Common myeloid progenitor, CD34-positive (primary cell): ENCODE results near the gene DOK1.

Source experiments
- CTCF ChIA-PET: fragments of 350-600 bp; sonication (Branson Sonifier 250); formaldehyde crosslinking; loops from one replicate; lab custom pipeline; 2021; ENCODE audit warnings: antibody characterized with exemption; lab: Charles Lee
- POLR2A ChIA-PET: fragments of 350-600 bp; sonication (Branson Sonifier 250); formaldehyde crosslinking; loops from one replicate; lab custom pipeline; 2021; ENCODE audit warnings: antibody characterized with exemption; lab: Charles Lee
- DNase-seq, 3 donors: peaks; one replicate each; pipeline versions ENCODE4 v3.0.0 to v3.0.0-alpha.2; 2013
- H3K27ac ChIP-seq, 2 experiments: 1 replicate in 1 of 2; 2 replicates in 1 of 2; pipeline ENCODE4 v1.7.0; 2013; ENCODE audit warnings: inconsistent platforms in 2 of 2, low read length in 2 of 2, mild to moderate bottlenecking in 2 of 2, low read depth in 1 of 2, moderate library complexity in 1 of 2; ENCODE audit not compliant: severe bottlenecking in 2 of 2, insufficient read depth in 1 of 2, poor library complexity in 1 of 2
- H3K27me3 ChIP-seq, 5 experiments: replicated peaks in 2 of 5; 1 replicate in 3 of 5; 2 replicates in 2 of 5; pipeline versions ENCODE4 v1.6.1 to v1.7.0; 2013; ENCODE audit warnings: low read length in 4 of 5, mild to moderate bottlenecking in 2 of 5, moderate library complexity in 2 of 5, inconsistent platforms in 1 of 5; ENCODE audit not compliant: insufficient read depth in 5 of 5, control insufficient read depth in 4 of 5
- H3K36me3 ChIP-seq, 4 experiments: 1 replicate in 2 of 4; 2 replicates in 2 of 4; pipeline versions ENCODE4 v1.6.1 to v1.7.0; 2013; ENCODE audit warnings: low read length in 3 of 4, control low read depth in 1 of 4, mild to moderate bottlenecking in 1 of 4; ENCODE audit not compliant: control insufficient read depth in 4 of 4, insufficient read depth in 4 of 4
- H3K4me1 ChIP-seq, 4 experiments: 1 replicate in 3 of 4; 2 replicates in 1 of 4; pipeline versions ENCODE4 v1.6.1 to v1.7.1; 2013; ENCODE audit warnings: low read length in 3 of 4, mild to moderate bottlenecking in 3 of 4, control low read depth in 1 of 4, inconsistent platforms in 1 of 4, moderate library complexity in 1 of 4; ENCODE audit not compliant: control insufficient read depth in 4 of 4, insufficient read depth in 4 of 4; ENCODE audit errors: control extremely low read depth in 1 of 4
- H3K4me3 ChIP-seq, 7 experiments: 1 replicate in 4 of 7; 2 replicates in 3 of 7; pipeline versions ENCODE4 v1.5.1 to v1.7.0; 2013; ENCODE audit warnings: mild to moderate bottlenecking in 7 of 7, low read length in 6 of 7, moderate library complexity in 6 of 7, inconsistent platforms in 2 of 7, low read depth in 2 of 7, control low read depth in 1 of 7; ENCODE audit not compliant: insufficient read depth in 4 of 7, control insufficient read depth in 1 of 7; ENCODE audit errors: extremely low read depth in 1 of 7
- H3K9me3 ChIP-seq, 5 experiments: 1 replicate in 4 of 5; 2 replicates in 1 of 5; pipeline versions ENCODE4 v1.6.1 to v1.7.1; 2013; ENCODE audit warnings: low read length in 4 of 5, mild to moderate bottlenecking in 2 of 5, inconsistent platforms in 1 of 5, low read depth in 1 of 5, moderate library complexity in 1 of 5; ENCODE audit not compliant: control insufficient read depth in 4 of 5, insufficient read depth in 2 of 5; ENCODE audit errors: control extremely low read depth in 1 of 5
- WGBS: methylation state at CpG from one replicate; pipeline ENCODE4 v1.1.5; 2013; ENCODE audit not compliant: insufficient coverage; 5-methylcytosine and 5-hydroxymethylcytosine counted together

Gene DOK1

DNA sequence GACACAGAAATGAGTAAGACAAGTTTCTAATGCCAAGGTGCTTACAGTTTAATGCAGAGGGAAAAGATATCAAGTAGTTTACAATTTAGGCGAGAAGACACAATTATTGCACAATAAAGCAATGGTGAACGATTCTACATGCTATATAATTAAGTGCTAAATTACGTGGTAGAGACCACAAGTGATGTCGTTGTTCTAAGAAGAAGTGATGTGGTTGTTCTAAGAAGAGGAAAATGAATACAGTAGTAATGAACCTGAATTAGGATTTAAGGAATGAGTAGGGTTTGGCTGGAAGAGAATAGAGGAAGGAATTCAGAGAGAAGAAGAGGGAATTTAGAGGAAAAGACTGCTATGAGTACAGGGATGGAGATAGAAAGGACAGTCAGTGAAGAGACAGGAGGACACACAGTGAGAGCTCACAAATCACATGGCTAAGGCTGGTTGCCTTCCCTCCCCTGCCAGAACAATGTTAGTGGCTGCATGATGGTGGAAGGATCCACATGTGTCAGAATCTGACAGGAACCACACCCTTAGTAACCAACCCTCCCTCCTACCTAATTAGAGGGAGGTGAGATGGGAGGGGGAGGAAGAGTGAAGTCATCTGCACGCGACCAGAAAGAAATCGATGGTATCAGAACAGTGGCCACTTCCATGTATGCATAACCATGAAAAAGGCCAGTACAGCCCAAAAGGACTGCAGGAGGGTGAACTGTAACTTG is 48.9 kb downstream of the DOK1 start:
- ChIA-PET POLR2A (no interaction called here), CTCF (interaction anchor here (8.1 kb wide), 1 partner anchor 16 kb away, joined by 72 read pairs; no protein-coding TSS in a partner anchor)
- Histone ChIP-seq H3K27ac (no peak overlapping the region), H3K4me3 (no peak overlapping the region), H3K36me3 (no peaks in the 10 kb centered on the region), H3K27me3 (peaks cover 0 to 6% (median 0%) of the 10 kb centered on the region in 5 experiments), H3K9me3 (no peaks in the 10 kb centered on the region), H3K4me1 (no peaks in the 10 kb centered on the region)
- 96% methylated on average over 4 of the region's 7 CpGs for WGBS
- DNase-seq, result no peak

DNA sequence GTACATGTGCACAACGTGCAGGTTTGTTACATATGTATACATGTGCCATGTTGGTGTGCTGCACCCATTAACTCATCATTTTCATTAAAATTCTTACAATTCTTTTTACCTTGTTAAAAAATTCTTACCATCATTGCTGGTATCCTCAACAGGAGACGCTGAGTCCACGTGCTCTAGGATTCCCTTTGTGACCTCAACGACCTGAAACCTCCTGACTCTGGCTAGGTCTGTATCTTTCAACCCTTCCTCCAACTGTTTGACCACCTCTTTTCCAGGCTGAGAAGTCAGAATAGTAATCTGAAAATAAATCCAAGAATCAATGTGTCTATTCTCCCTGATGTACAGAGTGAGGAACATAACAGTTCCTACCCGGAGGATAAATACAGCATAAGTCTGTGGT is 52.4 kb downstream of the DOK1 start:
- ChIA-PET CTCF (no interaction called here), POLR2A (no interaction called here)
- Histone ChIP-seq H3K9me3 (no peaks in the 10 kb centered on the region), H3K4me3 (no peak overlapping the region), H3K4me1 (no peaks in the 10 kb centered on the region), H3K27ac (no peak overlapping the region), H3K36me3 (no peaks in the 10 kb centered on the region), H3K27me3 (peaks cover 0 to 6% (median 0%) of the 10 kb centered on the region in 5 experiments)
- 95% methylated on average over 4 of the region's 5 CpGs for WGBS
- no peak for DNase-seq
